Neutrophil (primary cell): Measurements from ENCODE around the gene VTCN1.

Source experiments
- H3K27ac ChIP-seq: fragments of 200-600 bp; sonication (generic); 2 replicates; pipeline ENCODE4 v1.5.1; 2016; ENCODE audit warnings: mild to moderate bottlenecking, moderate library complexity
- H3K27me3 ChIP-seq: fragments of 200-600 bp; sonication (generic); 2 replicates; pipeline ENCODE4 v1.6.0; 2016; ENCODE audit warnings: mild to moderate bottlenecking
- H3K36me3 ChIP-seq: fragments of 200-600 bp; sonication (generic); 2 replicates; pipeline ENCODE4 v1.5.1; 2017
- H3K4me1 ChIP-seq, 2 experiments: fragments of 200-600 bp in 1 of 2; sonication (generic) in 1 of 2; 1 replicate in 1 of 2; 2 replicates in 1 of 2; pipeline versions ENCODE4 v1.5.1 to v1.6.1; 2013 to 2016; ENCODE audit warnings: low read depth in 1 of 2, low read length in 1 of 2, mild to moderate bottlenecking in 1 of 2, moderate library complexity in 1 of 2; ENCODE audit not compliant: control insufficient read depth in 1 of 2, insufficient read depth in 1 of 2
- H3K4me3 ChIP-seq, 2 experiments: fragments of 200-600 bp in 1 of 2; sonication (generic) in 1 of 2; 1 replicate in 1 of 2; 2 replicates in 1 of 2; pipeline ENCODE4 v1.5.1; 2013 to 2016; ENCODE audit warnings: low read depth in 1 of 2, low read length in 1 of 2, mild to moderate bottlenecking in 1 of 2, moderate library complexity in 1 of 2
- H3K9me3 ChIP-seq: fragments of 200-600 bp; sonication (generic); 2 replicates; pipeline ENCODE4 v1.5.1; 2016
- CTCF ChIP-seq: fragments of 200-600 bp; sonication (generic); IDR thresholded peaks from 2 replicates; pipeline ENCODE4 v1.5.1; 2016; ENCODE audit warnings: antibody characterized with exemption

Gene VTCN1

GRCh38 chr1:117189726-117190125, 21.0 kb downstream of the VTCN1 start:
- no peaks in the 10 kb centered on the region for H3K9me3 ChIP-seq
- TF ChIP-seq CTCF: no peak
- H3K4me1 ChIP-seq: no peaks in the 10 kb centered on the region
- no peak overlapping the region for H3K27ac ChIP-seq
- no peaks in the 10 kb centered on the region for H3K27me3 ChIP-seq
- no peaks in the 10 kb centered on the region for H3K36me3 ChIP-seq
- H3K4me3 ChIP-seq: no peak overlapping the region

GRCh38 chr1:117188816-117189437, 21.8 kb downstream of the VTCN1 start:
- H3K4me1 ChIP-seq: no peaks in the 10 kb centered on the region
- no peaks in the 10 kb centered on the region for H3K9me3 ChIP-seq
- H3K27ac ChIP-seq: no peak overlapping the region
- no peaks in the 10 kb centered on the region for H3K36me3 ChIP-seq
- H3K27me3 ChIP-seq: no peaks in the 10 kb centered on the region
- H3K4me3 ChIP-seq: no peak overlapping the region
- no peak for TF ChIP-seq CTCF

GRCh38 chr1:117188170-117188815, 22.4 kb downstream of the VTCN1 start:
- no peaks in the 10 kb centered on the region for H3K36me3 ChIP-seq
- no peaks in the 10 kb centered on the region for H3K9me3 ChIP-seq
- no peak for TF ChIP-seq CTCF
- H3K4me3 ChIP-seq: no peak overlapping the region
- H3K4me1 ChIP-seq: no peaks in the 10 kb centered on the region
- H3K27me3 ChIP-seq: no peaks in the 10 kb centered on the region
- no peak overlapping the region for H3K27ac ChIP-seq

- H3K9me3 ChIP-seq: no peaks in the 10 kb centered on the region
- no peak for TF ChIP-seq CTCF
- no peaks in the 10 kb centered on the region for H3K27me3 ChIP-seq
- no peaks in the 10 kb centered on the region for H3K36me3 ChIP-seq
- H3K4me3 ChIP-seq: no peak overlapping the region
- no peak overlapping the region for H3K27ac ChIP-seq
- no peaks in the 10 kb centered on the region for H3K4me1 ChIP-seq
Measured at GRCh38 chr1:117183112-117183511, 27.6 kb downstream of the VTCN1 start.

- H3K27ac ChIP-seq: no peak overlapping the region
- no peak overlapping the region for H3K4me3 ChIP-seq
- no peaks in the 10 kb centered on the region for H3K36me3 ChIP-seq
- no peaks in the 10 kb centered on the region for H3K4me1 ChIP-seq
- H3K9me3 ChIP-seq: no peaks in the 10 kb centered on the region
- H3K27me3 ChIP-seq: no peaks in the 10 kb centered on the region
- no peak for TF ChIP-seq CTCF
Measured at GRCh38 chr1:117182319-117182718, 28.4 kb downstream of the VTCN1 start.
